K562 (cell line): Measurements from ENCODE around the gene CIAO1. TPM values are rescaled to one million over a fixed set of nuclear protein-coding genes. Genes with fewer than 3 reads are reported as not detected.

Source experiments
- CHD2 ChIP-seq: IDR thresholded peaks from 2 replicates; pipeline ENCODE4 v1.6.1; 2011; ENCODE audit warnings: low read depth, low read length
- DPF2 ChIP-seq: fragments of 450-650 bp; IDR thresholded peaks from 2 replicates; pipeline ENCODE4 v1.6.1; 2016
- GABPB1 ChIP-seq: sonication (generic); formaldehyde crosslinking; IDR thresholded peaks from 2 replicates; pipeline ENCODE4 v1.8.0; 2022; ENCODE audit warnings: mild to moderate bottlenecking, missing genetic modification reagents
- HDAC3 ChIP-seq: fragments of 450-650 bp; IDR thresholded peaks from 2 replicates; pipeline ENCODE4 v1.6.1; 2018; ENCODE audit warnings: borderline replicate concordance, mild to moderate bottlenecking, moderate library complexity; ENCODE audit not compliant: partially characterized antibody
- HNRNPH1 ChIP-seq: fragments of 200-400 bp; formaldehyde crosslinking; optimal IDR thresholded peaks from 2 replicates; pipeline ENCODE3; 2017; ENCODE audit warnings: low read depth, mild to moderate bottlenecking, low read length, moderate library complexity
- MAFK ChIP-seq: IDR thresholded peaks from 2 replicates; pipeline ENCODE4 v1.6.1; 2011; ENCODE audit warnings: low read length, improper control_type of control experiment
- MXD1 ChIP-seq: fragments of 250-450 bp; sonication (Bioruptor Pico); IDR thresholded peaks from 2 replicates; pipeline ENCODE4 v1.8.0; 2021; ENCODE audit warnings: borderline replicate concordance, mild to moderate bottlenecking, moderate library complexity; ENCODE audit not compliant: poor library complexity, severe bottlenecking
- NCOA6 ChIP-seq: fragments of 450-650 bp; IDR thresholded peaks from 2 replicates; pipeline ENCODE4 v1.6.1; 2017; ENCODE audit warnings: mild to moderate bottlenecking
- NR2C1 ChIP-seq, 2 experiments: fragments of 450-650 bp; IDR thresholded peaks; 2 replicates each; pipeline ENCODE4 v1.6.1; 2017; ENCODE audit warnings: mild to moderate bottlenecking in 2 of 2, antibody characterized with exemption in 1 of 2, inconsistent platforms in 1 of 2, missing compliant biosample characterization in 1 of 2, missing genetic modification characterization in 1 of 2
- PHF20 ChIP-seq: fragments of 450-650 bp; IDR thresholded peaks from 2 replicates; pipeline ENCODE4 v1.6.1; 2018; ENCODE audit not compliant: partially characterized antibody
- PML ChIP-seq: IDR thresholded peaks from 2 replicates; pipeline ENCODE4 v1.6.1; 2012; ENCODE audit warnings: low read length, inconsistent platforms
- SOX6 ChIP-seq: fragments of 450-650 bp; IDR thresholded peaks from 2 replicates; pipeline ENCODE4 v1.6.1; 2014; ENCODE audit warnings: mild to moderate bottlenecking
- ZNF143 ChIP-seq: sonication (generic); formaldehyde crosslinking; IDR thresholded peaks from 2 replicates; pipeline ENCODE4 v1.9.0; 2022; ENCODE audit warnings: mild to moderate bottlenecking, missing genetic modification reagents
- ZNF24 ChIP-seq: fragments of 450-650 bp; IDR thresholded peaks from 2 replicates; pipeline ENCODE4 v1.6.1; 2016
- ZNF3 ChIP-seq: fragments of 250-450 bp; sonication (Bioruptor Pico); IDR thresholded peaks from 2 replicates; pipeline ENCODE4 v1.5.0; 2021; ENCODE audit warnings: mild to moderate bottlenecking, moderate library complexity
- ZNF592 ChIP-seq: fragments of 450-650 bp; IDR thresholded peaks from 2 replicates; pipeline ENCODE4 v1.6.1; 2017; ENCODE audit warnings: antibody characterized with exemption, mild to moderate bottlenecking
- ZNF766 ChIP-seq: fragments of 200-800 bp; sonication (Bioruptor generic); conservative IDR thresholded peaks from 2 replicates; pipeline ENCODE4 v1.6.1; 2016; ENCODE audit warnings: missing genetic modification characterization, missing compliant biosample characterization
- ZNF77 ChIP-seq: fragments of 250-450 bp; sonication (Bioruptor Pico); IDR thresholded peaks from 2 replicates; pipeline ENCODE4 v1.5.0; 2020
- polyA plus RNA-seq, 8 experiments: library from polyadenylated mRNA; depleted of rRNA in 4 of 8; stranded (reverse) in 5 of 8; unstranded in 3 of 8; fragments of >200 nt; fragmentation: Nextera tagmentation in 2 of 8; fragmentation: Illumina TruSeq in 1 of 8; extraction: Ambion mirVana in 2 of 8; extraction: Trizol in 1 of 8; gene quantifications; 2 replicates each; pipeline versions ENCODE4 v1.2.1 to v1.2.3, GENCODE V29; 2011 to 2014; ENCODE audit warnings: inconsistent platforms in 1 of 8, missing spikeins in 1 of 8
- total RNA-seq, 7 experiments: library from RNA; depleted of rRNA in 6 of 7; stranded (reverse); fragments of >200 nt in 6 of 7; fragmentation: Illumina TruSeq in 2 of 7; extraction: Trizol in 2 of 7; gene quantifications; 2 replicates each; pipeline versions ENCODE4 v1.2.1 to v1.2.3, GENCODE V29; 2011 to 2021; ENCODE audit warnings: low replicate concordance in 1 of 7
- TF ChIP-seq, protein P1 (sequence below): fragments of 450-650 bp; IDR thresholded peaks from 2 replicates; pipeline ENCODE4 v1.6.1; 2018; ENCODE audit not compliant: partially characterized antibody

Gene CIAO1
- total and polyA plus RNA-seq, 9 of the 15 experiments (the other 6 are each of a cell fraction or from before 2014, with no cell fraction given) = 11.4 to 156 (median 92.8) TPM

DNA sequence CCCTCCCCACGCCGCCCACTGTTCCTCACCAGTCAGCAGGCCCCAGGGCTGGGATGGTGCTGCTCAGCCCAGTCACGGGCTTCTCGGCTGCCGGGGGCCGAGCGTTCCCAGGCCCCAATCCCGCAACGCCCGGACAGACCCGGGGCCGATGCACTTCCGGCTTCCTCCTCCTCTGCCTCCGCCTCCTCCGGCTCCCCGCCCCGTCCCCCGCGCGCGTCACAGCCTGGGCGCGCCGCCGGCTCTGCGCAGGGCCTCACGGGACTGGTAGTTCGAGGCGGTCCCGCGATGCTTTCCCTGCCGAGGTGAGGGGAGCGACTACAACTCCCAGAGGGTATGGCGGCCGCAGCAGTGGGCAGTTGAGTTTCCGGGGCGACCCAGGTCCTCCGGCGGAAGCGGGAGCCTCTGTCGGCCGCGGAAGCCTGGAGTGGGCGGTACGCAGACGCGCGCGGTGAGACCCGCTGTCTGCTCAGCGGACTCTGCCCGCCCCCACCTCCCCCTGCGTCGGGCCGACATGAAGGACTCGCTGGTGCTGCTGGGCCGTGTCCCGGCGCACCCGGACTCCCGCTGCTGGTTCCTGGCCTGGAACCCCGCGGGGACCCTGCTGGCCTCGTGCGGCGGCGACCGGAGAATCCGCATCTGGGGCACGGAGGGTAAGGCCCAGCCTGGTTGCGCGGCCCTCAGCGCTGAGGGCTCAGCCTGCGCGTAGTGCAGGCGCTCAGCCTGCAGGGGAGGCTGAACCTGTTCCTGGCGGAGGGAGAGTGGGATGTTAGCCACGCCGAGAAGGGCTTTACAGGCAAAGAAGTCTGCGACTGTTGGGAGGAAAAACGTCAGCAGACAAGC lies at the start of gene CIAO1, which contains the start of gene TMEM127 (continued):
- TF ChIP-seq HDAC3 (no peak), NCOA6 (no peak), MAFK (0 out of 2 replicates have a peak, but pooled peaks have one; percentile 9), ZNF24 (peak; percentile 26; the same call in 1 of the 2 replicates), ZNF77 (CRISPR knock-in tag) (no peak), CHD2 (peak; percentile 98), ZNF143 (CRISPR knock-in tag) (peak; percentile 97), HNRNPH1 (no peak), SOX6 (peak; percentile 9; the same call in 1 of the 2 replicates), ZNF766 (CRISPR knock-in tag) (peak; percentile 80), GABPB1 (CRISPR knock-in tag) (peak; percentile 96), NR2C1 (IDR thresholded peaks at IDR 0.05) (peak; percentile 97), NR2C1 (tag; IDR thresholded peaks at IDR 0.05) (peak; percentile 99), PHF20 (peak; percentile 78), ZNF3 (CRISPR knock-in tag) (no peak), DPF2 (0 out of 2 replicates have a peak, but pooled peaks have one; percentile 31), ZNF592 (no peak), MXD1 (CRISPR knock-in tag) (peak; percentile 44), PML (0 out of 2 replicates have a peak, but pooled peaks have one; percentile 26)
- TF ChIP-seq, protein P1, sequence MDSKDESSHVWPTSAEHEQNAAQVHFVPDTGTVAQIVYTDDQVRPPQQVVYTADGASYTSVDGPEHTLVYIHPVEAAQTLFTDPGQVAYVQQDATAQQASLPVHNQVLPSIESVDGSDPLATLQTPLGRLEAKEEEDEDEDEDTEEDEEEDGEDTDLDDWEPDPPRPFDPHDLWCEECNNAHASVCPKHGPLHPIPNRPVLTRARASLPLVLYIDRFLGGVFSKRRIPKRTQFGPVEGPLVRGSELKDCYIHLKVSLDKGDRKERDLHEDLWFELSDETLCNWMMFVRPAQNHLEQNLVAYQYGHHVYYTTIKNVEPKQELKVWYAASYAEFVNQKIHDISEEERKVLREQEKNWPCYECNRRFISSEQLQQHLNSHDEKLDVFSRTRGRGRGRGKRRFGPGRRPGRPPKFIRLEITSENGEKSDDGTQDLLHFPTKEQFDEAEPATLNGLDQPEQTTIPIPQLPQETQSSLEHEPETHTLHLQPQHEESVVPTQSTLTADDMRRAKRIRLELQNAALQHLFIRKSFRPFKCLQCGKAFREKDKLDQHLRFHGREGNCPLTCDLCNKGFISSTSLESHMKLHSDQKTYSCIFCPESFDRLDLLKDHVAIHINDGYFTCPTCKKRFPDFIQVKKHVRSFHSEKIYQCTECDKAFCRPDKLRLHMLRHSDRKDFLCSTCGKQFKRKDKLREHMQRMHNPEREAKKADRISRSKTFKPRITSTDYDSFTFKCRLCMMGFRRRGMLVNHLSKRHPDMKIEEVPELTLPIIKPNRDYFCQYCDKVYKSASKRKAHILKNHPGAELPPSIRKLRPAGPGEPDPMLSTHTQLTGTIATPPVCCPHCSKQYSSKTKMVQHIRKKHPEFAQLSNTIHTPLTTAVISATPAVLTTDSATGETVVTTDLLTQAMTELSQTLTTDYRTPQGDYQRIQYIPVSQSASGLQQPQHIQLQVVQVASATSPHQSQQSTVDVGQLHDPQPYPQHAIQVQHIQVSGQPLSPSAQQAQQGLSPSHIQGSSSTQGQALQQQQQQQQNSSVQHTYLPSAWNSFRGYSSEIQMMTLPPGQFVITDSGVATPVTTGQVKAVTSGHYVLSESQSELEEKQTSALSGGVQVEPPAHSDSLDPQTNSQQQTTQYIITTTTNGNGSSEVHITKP = no peak
